GM23338 (cell line): Measurements from ENCODE around the gene TDRD7. TPM values are rescaled to one million over a fixed set of nuclear protein-coding genes. Genes with fewer than 3 reads are reported as not detected.

ENCODE experiments used
- ATAC-seq: fragments of 200-7000 bp; cut with Tn5 transposase; 3 replicates; pipeline ENCODE4 v1.9.1; 2020
- DNase-seq: peaks from one replicate; pipeline ENCODE4 v3.0.0-alpha.2; 2015; ENCODE audit warnings: low spot score
- H2AFZ ChIP-seq: fragments of 200-600 bp; sonication (generic); 2 replicates; pipeline ENCODE4 v1.8.0; 2016; ENCODE audit warnings: antibody characterized with exemption, mild to moderate bottlenecking, moderate library complexity
- H3F3A ChIP-seq: fragments of 200-600 bp; sonication (generic); replicated peaks from 2 replicates; pipeline ENCODE4 v1.8.0; 2017; ENCODE audit warnings: antibody characterized with exemption, mixed run types, low read depth
- H3K27ac ChIP-seq: fragments of 200-600 bp; sonication (generic); 2 replicates; pipeline ENCODE4 v1.6.1; 2016; ENCODE audit warnings: low read depth
- H3K27me3 ChIP-seq: fragments of 200-600 bp; sonication (generic); 2 replicates; pipeline ENCODE4 v1.8.0; 2016; ENCODE audit warnings: mild to moderate bottlenecking, mixed run types, moderate library complexity; ENCODE audit not compliant: insufficient read depth
- H3K36me3 ChIP-seq: fragments of 200-600 bp; sonication (generic); 2 replicates; pipeline ENCODE4 v1.8.0; 2016; ENCODE audit warnings: mild to moderate bottlenecking; ENCODE audit not compliant: insufficient read depth
- H3K4me1 ChIP-seq: fragments of 200-600 bp; sonication (generic); 2 replicates; pipeline ENCODE4 v1.8.0; 2016; ENCODE audit warnings: mild to moderate bottlenecking, moderate library complexity; ENCODE audit not compliant: insufficient read depth
- H3K4me2 ChIP-seq: fragments of 200-600 bp; sonication (generic); 2 replicates; pipeline ENCODE4 v1.7.1; 2017; ENCODE audit warnings: mixed run types
- H3K4me3 ChIP-seq: fragments of 200-600 bp; sonication (generic); 2 replicates; pipeline ENCODE4 v1.6.1; 2016; ENCODE audit warnings: mixed run types
- H3K79me2 ChIP-seq: fragments of 200-600 bp; sonication (generic); replicated peaks from 2 replicates; pipeline ENCODE4 v1.8.0; 2017; ENCODE audit warnings: mild to moderate bottlenecking; ENCODE audit not compliant: insufficient read depth
- H3K9me2 ChIP-seq: fragments of 200-600 bp; sonication (generic); 2 replicates; pipeline ENCODE4 v1.8.0; 2017; ENCODE audit not compliant: insufficient read depth
- H4K20me1 ChIP-seq: fragments of 200-600 bp; sonication (generic); replicated peaks from 2 replicates; pipeline ENCODE4 v1.8.0; 2017; ENCODE audit warnings: mild to moderate bottlenecking; ENCODE audit not compliant: insufficient read depth
- H3K27ac Mint-ChIP-seq: 2 replicates; pipeline ENCODE4 v1.8.0; 2020; ENCODE audit warnings: inconsistent platforms, mild to moderate bottlenecking, moderate library complexity, mixed read lengths
- H3K27me3 Mint-ChIP-seq: 3 replicates; pipeline ENCODE4 v1.8.0; 2022; ENCODE audit warnings: low read depth, mild to moderate bottlenecking, moderate library complexity, mixed read lengths, inconsistent platforms; ENCODE audit not compliant: insufficient read depth, poor library complexity
- H3K36me3 Mint-ChIP-seq: 3 replicates; pipeline ENCODE4 v1.8.0; 2021; ENCODE audit warnings: low read depth, mild to moderate bottlenecking, inconsistent platforms, moderate library complexity, mixed read lengths
- H3K4me1 Mint-ChIP-seq: 3 replicates; pipeline ENCODE4 v1.8.0; 2020; ENCODE audit warnings: mild to moderate bottlenecking, inconsistent platforms, mixed read lengths
- H3K4me3 Mint-ChIP-seq: 3 replicates; pipeline ENCODE4 v1.8.0; 2021; ENCODE audit warnings: moderate library complexity, mild to moderate bottlenecking, inconsistent platforms, mixed read lengths
- H3K9me3 Mint-ChIP-seq: 3 replicates; pipeline ENCODE4 v1.8.0; 2020; ENCODE audit warnings: moderate library complexity, mild to moderate bottlenecking, inconsistent platforms, mixed read lengths
- CREB1 ChIP-seq: fragments of 250-450 bp; sonication (Bioruptor Pico); IDR thresholded peaks from 2 replicates; pipeline ENCODE4 v1.5.0; 2020; ENCODE audit warnings: low read depth, mild to moderate bottlenecking, moderate library complexity
- EZH2 ChIP-seq: fragments of 200-600 bp; sonication (generic); IDR thresholded peaks from one replicate; pipeline ENCODE4 v1.8.0; 2017; ENCODE audit warnings: antibody characterized with exemption, mild to moderate bottlenecking, low read depth; ENCODE audit not compliant: unreplicated experiment
- JUNB ChIP-seq: IDR thresholded peaks from one replicate; pipeline ENCODE4 v1.6.1; 2016; ENCODE audit warnings: antibody characterized with exemption; ENCODE audit not compliant: unreplicated experiment
- NANOG ChIP-seq: IDR thresholded peaks from 2 replicates; pipeline ENCODE4 v1.6.1; 2016; ENCODE audit warnings: antibody characterized with exemption, borderline replicate concordance
- ZNF114 ChIP-seq: fragments of 250-450 bp; sonication (Bioruptor Pico); IDR thresholded peaks from 2 replicates; pipeline ENCODE4 v1.5.0; 2020; ENCODE audit warnings: mild to moderate bottlenecking, moderate library complexity
- ZNF331 ChIP-seq: fragments of 250-450 bp; sonication (Bioruptor Pico); IDR thresholded peaks from 2 replicates; pipeline ENCODE4 v1.5.0; 2020; ENCODE audit warnings: low read depth, mild to moderate bottlenecking, moderate library complexity
- ZNF462 ChIP-seq: fragments of 250-450 bp; sonication (Bioruptor Pico); IDR thresholded peaks from 2 replicates; pipeline ENCODE4 v1.5.0; 2020; ENCODE audit warnings: mild to moderate bottlenecking, moderate library complexity
- polyA plus RNA-seq: library from polyadenylated mRNA; unstranded; fragments of >200 nt; fragmentation: Nextera tagmentation; extraction: Ambion mirVana; gene quantifications from 2 replicates; pipeline ENCODE4 v1.2.1, GENCODE V29; 2016
- total RNA-seq: library from RNA; depleted of rRNA; stranded (reverse); fragments of >200 nt; shearing (Covaris generic); gene quantifications from 2 replicates; pipeline ENCODE4 v1.2.3, GENCODE V29; 2014

Gene TDRD7
- total and polyA plus RNA-seq, 2 experiments from 2014 or later: 1.7 to 3.1 TPM

- TF ChIP-seq ZNF331: no peak
- no peak for TF ChIP-seq NANOG
- TF ChIP-seq EZH2: no peak
- no peak for TF ChIP-seq ZNF114 (CRISPR knock-in tag)
- TF ChIP-seq CREB1 (CRISPR knock-in tag): no peak
- TF ChIP-seq JUNB: no peak
- TF ChIP-seq ZNF462: no peak
Observed at GRCh38 chr9:97462159-97462558, 50.3 kb downstream of the TDRD7 start (continued).

- H3K9me2 ChIP-seq: no peaks in the 10 kb centered on the region
- Mint-ChIP-seq H3K9me3 (no peaks in the 10 kb centered on the region), H3K4me3 (no peak overlapping the region), H3K27ac (no peak overlapping the region), H3K27me3 (no peaks in the 10 kb centered on the region), H3K4me1 (peaks cover 4% of the 10 kb centered on the region), H3K36me3 (no peaks in the 10 kb centered on the region)
- H3K36me3 ChIP-seq: no peaks in the 10 kb centered on the region
- TF ChIP-seq ZNF462 (peak; percentile 75), ZNF114 (CRISPR knock-in tag) (no peak)
- ATAC-seq (peak; percentile 60), DNase-seq (peak; percentile 15)
- no peaks in the 10 kb centered on the region for H3F3A ChIP-seq
- no peaks in the 10 kb centered on the region for H3K79me2 ChIP-seq
- H3K4me1 ChIP-seq: no peaks in the 10 kb centered on the region
- H2AFZ ChIP-seq: no peak overlapping the region
- H3K4me2 ChIP-seq: no peak overlapping the region
- H4K20me1 ChIP-seq: no peaks in the 10 kb centered on the region
- no peak overlapping the region for H3K4me3 ChIP-seq
- H3K27me3 ChIP-seq: no peaks in the 10 kb centered on the region
- no peak overlapping the region for H3K27ac ChIP-seq
Observed at GRCh38 chr9:97462914-97463313, 51.0 kb downstream of the TDRD7 start.
